Keratinocyte (primary cell): Measurements from ENCODE around the gene PRLR. TPM values are rescaled to one million over a fixed set of nuclear protein-coding genes. Genes with fewer than 3 reads are reported as not detected.

Experiments used
- DNase-seq: peaks from one replicate; pipeline ENCODE4 v3.0.0-alpha.2; 2011; ENCODE audit warnings: low read depth, missing footprints, low spot score
- FAIRE-seq: peaks from 2 replicates; lab custom pipeline; 2011; peaks lifted over from hg19 to GRCh38; lab: Jason Lieb, UNC
- H2AFZ ChIP-seq: 2 replicates; pipeline ENCODE4 v1.6.0; 2012; ENCODE audit warnings: low read length, control low read depth, inconsistent platforms; ENCODE audit not compliant: control insufficient read depth
- H3K27ac ChIP-seq: 2 replicates; pipeline ENCODE4 v1.5.1; 2011; ENCODE audit warnings: low read length; ENCODE audit not compliant: control insufficient read depth, insufficient read depth
- H3K27me3 ChIP-seq: 3 replicates; pipeline ENCODE4 v1.6.0; 2011; ENCODE audit warnings: low read length; ENCODE audit not compliant: control insufficient read depth, insufficient read depth; ENCODE audit errors: extremely low read depth
- H3K36me3 ChIP-seq, 2 experiments: 2 replicates in 1 of 2; 3 replicates in 1 of 2; pipeline ENCODE4 v1.5.1; 2011; ENCODE audit warnings: low read length in 2 of 2, mild to moderate bottlenecking in 1 of 2; ENCODE audit not compliant: control insufficient read depth in 2 of 2, insufficient read depth in 2 of 2; ENCODE audit errors: extremely low read depth in 1 of 2
- H3K4me1 ChIP-seq: 3 replicates; pipeline ENCODE4 v1.5.1; 2011; ENCODE audit warnings: low read length; ENCODE audit not compliant: control insufficient read depth, insufficient read depth; ENCODE audit errors: extremely low read depth
- H3K4me2 ChIP-seq: 3 replicates; pipeline ENCODE4 v1.6.0; 2011; ENCODE audit warnings: low read depth, low read length; ENCODE audit not compliant: control insufficient read depth, insufficient read depth; ENCODE audit errors: extremely low read depth
- H3K4me3 ChIP-seq, 3 experiments: fragments of 200-600 bp in 1 of 3; sonication (generic) in 1 of 3; 2 replicates in 2 of 3; 3 replicates in 1 of 3; pipeline ENCODE4 v1.5.1; 2011 to 2016; ENCODE audit warnings: low read length in 3 of 3, mild to moderate bottlenecking in 3 of 3, control low read depth in 2 of 3, inconsistent platforms in 1 of 3, low read depth in 1 of 3, mixed read lengths in 1 of 3, mixed run types in 1 of 3, moderate library complexity in 1 of 3; ENCODE audit not compliant: control insufficient read depth in 2 of 3, insufficient read depth in 2 of 3; ENCODE audit errors: extremely low read depth in 1 of 3
- H3K79me2 ChIP-seq: 2 replicates; pipeline ENCODE4 v1.6.0; 2012; ENCODE audit warnings: low read length; ENCODE audit not compliant: control insufficient read depth, insufficient read depth
- H3K9ac ChIP-seq: 3 replicates; pipeline ENCODE4 v1.6.0; 2011; ENCODE audit warnings: low read length; ENCODE audit not compliant: control insufficient read depth, insufficient read depth; ENCODE audit errors: extremely low read depth
- H3K9me1 ChIP-seq: 3 replicates; pipeline ENCODE4 v1.6.0; 2011; ENCODE audit warnings: low read length; ENCODE audit not compliant: control insufficient read depth, insufficient read depth; ENCODE audit errors: extremely low read depth
- H3K9me3 ChIP-seq: 2 replicates; pipeline ENCODE4 v1.5.1; 2012; ENCODE audit warnings: low read depth, low read length; ENCODE audit not compliant: control insufficient read depth
- H4K20me1 ChIP-seq: 3 replicates; pipeline ENCODE4 v1.6.0; 2011; ENCODE audit warnings: low read length; ENCODE audit not compliant: control insufficient read depth, insufficient read depth; ENCODE audit errors: extremely low read depth
- CTCF ChIP-seq, 3 experiments: IDR thresholded peaks in 1 of 3; conservative IDR thresholded peaks in 1 of 3; optimal IDR thresholded peaks in 1 of 3; 2 replicates in 2 of 3; 3 replicates in 1 of 3; pipeline versions ENCODE3 to v1.5.1; 2011; ENCODE audit warnings: low read length in 3 of 3, mild to moderate bottlenecking in 3 of 3, moderate library complexity in 2 of 3, control low read depth in 1 of 3, inconsistent platforms in 1 of 3; ENCODE audit not compliant: insufficient read depth in 2 of 3; ENCODE audit errors: extremely low read depth in 1 of 3
- EZH2 ChIP-seq: IDR thresholded peaks from one replicate; pipeline ENCODE4 v1.6.1; 2012; ENCODE audit warnings: inconsistent platforms, mild to moderate bottlenecking, low read length, moderate library complexity
- dilution Hi-C: fragments of 300-500 bp; cut with MboI; formaldehyde crosslinking; loops from one replicate; pipeline ENCODE4 v1.7.0; 2020; ENCODE audit warnings: low sequenced_read_pairs; ENCODE audit not compliant: extremely low pct_ligation_motif_present
- polyA plus RNA-seq, 5 experiments: library from polyadenylated mRNA; depleted of rRNA in 3 of 5; stranded (reverse) in 3 of 5; stranded (forward) in 1 of 5; unstranded in 1 of 5; fragments of >200 nt; gene quantifications; 1 replicate in 1 of 5; 2 replicates in 3 of 5; 3 replicates in 1 of 5; pipeline versions ENCODE4 v1.2.1 to v1.2.3, GENCODE V29; 2011 to 2012; ENCODE audit warnings: missing spikeins in 2 of 5, low read depth in 1 of 5, low replicate concordance in 1 of 5

The PRLR gene
- polyA plus RNA-seq, 1 donor (not counting 4 experiments of a cell fraction or from before 2014, with no cell fraction given) = 0.04 TPM

GRCh38 chr5:35185518-35185917, 44.8 kb downstream of the PRLR start:
- Histone ChIP-seq H3K4me3 (no peak overlapping the region), H3K9ac (no peak overlapping the region), H3K79me2 (no peaks in the 10 kb centered on the region), H3K9me1 (no peaks in the 10 kb centered on the region), H3K9me3 (no peaks in the 10 kb centered on the region), H3K4me2 (no peak overlapping the region), H2AFZ (no peak overlapping the region), H3K36me3 (no peaks in the 10 kb centered on the region), H4K20me1 (no peaks in the 10 kb centered on the region), H3K27me3 (no peaks in the 10 kb centered on the region), H3K4me1 (no peaks in the 10 kb centered on the region), H3K27ac (no peak overlapping the region)
- TF ChIP-seq CTCF (optimal IDR thresholded peaks at IDR 0.05 in 1 of 3, IDR thresholded peaks at IDR 0.05 in 1 of 3, conservative IDR thresholded peaks at IDR 0.05 in 1 of 3; ENCODE audit: extremely low read depth in 1 of 3, insufficient read depth in 2 of 3, low read length in 3 of 3) (no peak), EZH2 (no peak)
- DNase-seq (no peak), FAIRE-seq (no peak)
- dilution Hi-C loops = no loop called here

GRCh38 chr5:35183556-35183955, 46.7 kb downstream of the PRLR start:
- Histone ChIP-seq H3K79me2 (no peaks in the 10 kb centered on the region), H3K4me1 (no peaks in the 10 kb centered on the region), H3K9me1 (no peaks in the 10 kb centered on the region), H3K36me3 (no peaks in the 10 kb centered on the region), H3K4me3 (no peak overlapping the region), H3K9ac (no peak overlapping the region), H3K9me3 (no peaks in the 10 kb centered on the region), H4K20me1 (no peaks in the 10 kb centered on the region), H3K27ac (no peak overlapping the region), H3K27me3 (no peaks in the 10 kb centered on the region), H3K4me2 (no peak overlapping the region), H2AFZ (no peak overlapping the region)
- no peak for TF ChIP-seq EZH2
- no peak for TF ChIP-seq CTCF (optimal IDR thresholded peaks at IDR 0.05 in 1 of 3, IDR thresholded peaks at IDR 0.05 in 1 of 3, conservative IDR thresholded peaks at IDR 0.05 in 1 of 3; ENCODE audit: extremely low read depth in 1 of 3, insufficient read depth in 2 of 3, low read length in 3 of 3)
- FAIRE-seq = no peak
- dilution Hi-C loops = no loop called here
- no peak for DNase-seq
